ENCODE data around the gene CHST2. TPM values are rescaled to one million over a fixed set of nuclear protein-coding genes. Genes with fewer than 3 reads are reported as not detected.

CHST2 gene
- total and polyA plus RNA-seq, 4 donors = 0.11 to 48.7 (median 0.93) TPM

DNA sequence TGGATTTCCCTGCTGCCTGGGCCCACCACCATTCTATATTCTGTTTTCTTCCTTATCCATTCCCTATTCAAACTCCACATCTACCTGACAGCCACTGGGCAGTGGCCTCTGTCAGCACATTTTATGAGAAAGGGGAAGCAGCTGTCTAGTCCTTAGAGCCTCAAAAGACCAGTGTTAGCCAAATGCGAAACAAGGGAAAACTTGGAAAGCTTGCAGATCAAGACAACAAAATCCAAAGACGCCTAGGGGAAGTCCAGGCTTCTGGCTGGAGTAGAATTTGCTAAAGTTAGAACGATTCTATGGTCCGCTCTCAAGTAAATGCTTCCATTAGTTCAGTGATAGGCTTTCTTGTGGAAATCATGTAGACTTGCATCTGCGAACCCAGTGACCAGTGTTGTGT lies 39.4 kb upstream of the CHST2 start:
- WGBS = 85% methylated on average over 5 of the region's 5 CpGs

More for the DNA sequence above, 39.4 kb upstream of the CHST2 start:
- no peak overlapping the region for H3K9ac ChIP-seq (ENCODE audit: low read depth in 1 of 2, low read length in 2 of 2)
- H3K36me3 ChIP-seq (ENCODE audit: control insufficient read depth in 4 of 4, insufficient read depth in 3 of 4, low read depth in 1 of 4, low read length in 3 of 4) = no peaks in the 10 kb centered on the region
- no peaks in the 10 kb centered on the region for H3K4me1 ChIP-seq (ENCODE audit: control insufficient read depth in 4 of 4, insufficient read depth in 4 of 4, low read length in 3 of 4)
- H3K4me3 ChIP-seq (ENCODE audit: low read depth in 1 of 3, low read length in 3 of 3) = no peak overlapping the region
- no peak for DNase-seq (ENCODE audit: low spot score)
- no peaks in the 10 kb centered on the region for H3K9me3 ChIP-seq (ENCODE audit: control insufficient read depth in 4 of 4, low read length in 3 of 4)
- TF ChIP-seq JUND (IDR thresholded peaks at IDR 0.05) (no peak), FOXA2 (IDR thresholded peaks at IDR 0.05) (no peak), REST (IDR thresholded peaks at IDR 0.05) (no peak), GABPA (IDR thresholded peaks at IDR 0.05 in 1 of 2, conservative IDR thresholded peaks at IDR 0.05 in 1 of 2) (no peak), MAX (IDR thresholded peaks at IDR 0.05) (no peak), SP1 (IDR thresholded peaks at IDR 0.05) (no peak), FOXA1 (IDR thresholded peaks at IDR 0.05) (no peak), RAD21 (IDR thresholded peaks at IDR 0.05) (no peak), CTCF (IDR thresholded peaks at IDR 0.05; ENCODE audit: low read depth, low read length, missing input control) (no peak), YY1 (IDR thresholded peaks at IDR 0.05) (no peak), TAF1 (conservative IDR thresholded peaks at IDR 0.05) (no peak), EGR1 (IDR thresholded peaks at IDR 0.05; ENCODE audit: low read depth in 2 of 2) (no peak), ATF3 (IDR thresholded peaks at IDR 0.05) (no peak), NR2F2 (IDR thresholded peaks at IDR 0.05) (no peak), HNF4G (IDR thresholded peaks at IDR 0.05) (no peak)
- TF ChIP-seq, protein P1, sequence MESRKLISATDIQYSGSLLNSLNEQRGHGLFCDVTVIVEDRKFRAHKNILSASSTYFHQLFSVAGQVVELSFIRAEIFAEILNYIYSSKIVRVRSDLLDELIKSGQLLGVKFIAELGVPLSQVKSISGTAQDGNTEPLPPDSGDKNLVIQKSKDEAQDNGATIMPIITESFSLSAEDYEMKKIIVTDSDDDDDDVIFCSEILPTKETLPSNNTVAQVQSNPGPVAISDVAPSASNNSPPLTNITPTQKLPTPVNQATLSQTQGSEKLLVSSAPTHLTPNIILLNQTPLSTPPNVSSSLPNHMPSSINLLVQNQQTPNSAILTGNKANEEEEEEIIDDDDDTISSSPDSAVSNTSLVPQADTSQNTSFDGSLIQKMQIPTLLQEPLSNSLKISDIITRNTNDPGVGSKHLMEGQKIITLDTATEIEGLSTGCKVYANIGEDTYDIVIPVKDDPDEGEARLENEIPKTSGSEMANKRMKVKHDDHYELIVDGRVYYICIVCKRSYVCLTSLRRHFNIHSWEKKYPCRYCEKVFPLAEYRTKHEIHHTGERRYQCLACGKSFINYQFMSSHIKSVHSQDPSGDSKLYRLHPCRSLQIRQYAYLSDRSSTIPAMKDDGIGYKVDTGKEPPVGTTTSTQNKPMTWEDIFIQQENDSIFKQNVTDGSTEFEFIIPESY (IDR thresholded peaks at IDR 0.05) = no peak
- H3K27ac ChIP-seq (ENCODE audit: low read depth in 1 of 2, low read length in 2 of 2) = no peak overlapping the region
- H3K27me3 ChIP-seq (ENCODE audit: control insufficient read depth in 4 of 4, insufficient read depth in 4 of 4, low read length in 3 of 4) = peaks cover 0 to 3% (median 0%) of the 10 kb centered on the region in 4 donors

All from liver (tissue), 9 donors.